LNCaP clone FGC (cell line): ENCODE results near the gene CPNE8.

Source experiments
- DNase-seq: peaks from one replicate; pipeline ENCODE4 v3.0.0-alpha.2; 2011; ENCODE audit warnings: low read depth
- H3K4me3 ChIP-seq: 2 replicates; pipeline ENCODE4 v1.5.1; 2011; ENCODE audit warnings: mild to moderate bottlenecking, low read depth, low read length, control low read depth
- CTCF ChIP-seq: IDR thresholded peaks from 2 replicates; pipeline ENCODE4 v1.5.1; 2012; ENCODE audit warnings: mild to moderate bottlenecking; ENCODE audit not compliant: control insufficient read depth, insufficient read depth; ENCODE audit errors: extremely low read depth

CPNE8 gene

DNA sequence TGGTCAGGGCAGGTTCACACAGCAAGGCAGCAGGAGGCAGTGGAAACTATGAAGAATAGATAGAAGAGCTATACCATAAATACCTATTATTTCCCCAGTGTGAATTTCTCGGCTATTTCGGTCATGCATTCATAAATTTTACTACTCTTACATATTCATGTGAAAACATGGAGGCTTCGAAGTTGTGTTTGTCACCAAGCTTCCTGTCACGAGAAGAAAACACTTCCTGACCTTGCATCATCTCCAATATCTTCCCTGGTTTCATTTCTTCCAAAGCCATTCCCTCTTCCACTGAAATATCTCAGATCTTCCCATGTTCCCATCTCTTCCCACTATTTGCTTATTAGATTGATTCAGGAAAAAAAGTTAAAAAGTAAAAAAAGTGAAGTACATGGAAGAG, 80.4 kb downstream of the CPNE8 start:
- H3K4me3 ChIP-seq, result no peak overlapping the region
- no peak for TF ChIP-seq CTCF
- no peak for DNase-seq

GRCh38 chr12:38823738-38824137, 81.7 kb downstream of the CPNE8 start:
- TF ChIP-seq CTCF, result no peak
- no peak overlapping the region for H3K4me3 ChIP-seq
- no peak for DNase-seq

GRCh38 chr12:38823314-38823713, 82.1 kb downstream of the CPNE8 start:
- no peak for TF ChIP-seq CTCF
- DNase-seq, result no peak
- H3K4me3 ChIP-seq, result no peak overlapping the region

DNA sequence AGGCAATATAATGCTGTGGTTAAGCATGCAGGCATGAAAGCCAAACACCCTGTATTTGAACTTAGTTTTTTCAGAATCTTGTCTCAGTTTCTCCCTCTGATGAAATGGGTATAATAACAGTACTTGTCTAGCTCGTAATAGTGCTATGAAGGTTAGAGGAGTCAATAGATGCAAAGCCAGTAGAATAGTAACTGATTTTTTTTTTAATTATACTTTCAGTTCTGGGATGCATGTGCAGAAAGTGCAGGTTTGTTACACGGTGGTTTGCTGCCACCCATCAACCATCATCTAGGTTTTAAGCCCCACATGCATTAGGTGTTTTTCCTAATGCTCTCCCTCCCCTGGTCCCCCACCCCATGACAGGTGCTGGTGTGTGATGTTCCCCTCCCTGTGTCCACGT, 87.4 kb downstream of the CPNE8 start:
- H3K4me3 ChIP-seq, result no peak overlapping the region
- DNase-seq, result no peak
- no peak for TF ChIP-seq CTCF

GRCh38 chr12:38813923-38814322, 91.5 kb downstream of the CPNE8 start:
- no peak for TF ChIP-seq CTCF
- no peak overlapping the region for H3K4me3 ChIP-seq
- DNase-seq, result no peak

GRCh38 chr12:38811814-38812356, 93.5 kb downstream of the CPNE8 start:
- H3K4me3 ChIP-seq, result no peak overlapping the region
- DNase-seq, result no peak
- no peak for TF ChIP-seq CTCF

- no peak for TF ChIP-seq CTCF
- H3K4me3 ChIP-seq, result no peak overlapping the region
- no peak for DNase-seq
These were observed 95.6 kb downstream of the CPNE8 start for GRCh38 chr12:38809832-38810231.
